Measurements from ENCODE around the gene PPP1R9A.

PPP1R9A gene

GRCh38 chr7:95240921-95241320, 333.5 kb downstream of the PPP1R9A start:
- Histone ChIP-seq H3K9me3 (ENCODE audit: insufficient read depth, low read length, severe bottlenecking) (no peaks in the 10 kb centered on the region), H3K4me3 (ENCODE audit: low read depth in 1 of 2, low read length in 2 of 2) (no peak overlapping the region), H2AFZ (ENCODE audit: low read depth, low read length) (no peak overlapping the region), H3K9ac (ENCODE audit: low read depth, low read length) (no peak overlapping the region), H3K36me3 (ENCODE audit: insufficient read depth, low read length) (no peaks in the 10 kb centered on the region), H3K27me3 (ENCODE audit: insufficient read depth, low read length, poor library complexity) (no peaks in the 10 kb centered on the region), H3K27ac (ENCODE audit: low read length) (no peak overlapping the region), H3K4me1 (ENCODE audit: insufficient read depth, low read length) (no peaks in the 10 kb centered on the region), H4K20me1 (ENCODE audit: insufficient read depth, low read length) (no peaks in the 10 kb centered on the region), H3K4me2 (ENCODE audit: insufficient read depth, low read length) (no peak overlapping the region), H3K79me2 (ENCODE audit: insufficient read depth, low read length) (no peaks in the 10 kb centered on the region)
- ATAC-seq (ENCODE audit: insufficient read depth, low read depth) (no peak), DNase-seq (no peak)
- TF ChIP-seq CTCF (IDR thresholded peaks at IDR 0.05; ENCODE audit: borderline replicate concordance, extremely low read depth, low read length, poor library complexity, severe bottlenecking) (no peak), EZH2 (IDR thresholded peaks at IDR 0.05; ENCODE audit: borderline replicate concordance, low read depth, low read length, severe bottlenecking) (no peak)

- Histone ChIP-seq H3K79me2 (ENCODE audit: insufficient read depth, low read length) (no peaks in the 10 kb centered on the region), H2AFZ (ENCODE audit: low read depth, low read length) (no peak overlapping the region), H3K4me1 (ENCODE audit: insufficient read depth, low read length) (no peaks in the 10 kb centered on the region), H3K4me3 (ENCODE audit: low read depth in 1 of 2, low read length in 2 of 2) (no peak overlapping the region), H3K36me3 (ENCODE audit: insufficient read depth, low read length) (no peaks in the 10 kb centered on the region), H3K4me2 (ENCODE audit: insufficient read depth, low read length) (no peak overlapping the region), H3K27ac (ENCODE audit: low read length) (no peak overlapping the region), H3K27me3 (ENCODE audit: insufficient read depth, low read length, poor library complexity) (no peaks in the 10 kb centered on the region), H3K9me3 (ENCODE audit: insufficient read depth, low read length, severe bottlenecking) (no peaks in the 10 kb centered on the region), H3K9ac (ENCODE audit: low read depth, low read length) (no peak overlapping the region), H4K20me1 (ENCODE audit: insufficient read depth, low read length) (no peaks in the 10 kb centered on the region)
- TF ChIP-seq CTCF (IDR thresholded peaks at IDR 0.05; ENCODE audit: borderline replicate concordance, extremely low read depth, low read length, poor library complexity, severe bottlenecking) (no peak), EZH2 (IDR thresholded peaks at IDR 0.05; ENCODE audit: borderline replicate concordance, low read depth, low read length, severe bottlenecking) (no peak)
- no peak for DNase-seq
- no peak for ATAC-seq (ENCODE audit: insufficient read depth, low read depth)
These were observed 334.9 kb downstream of the PPP1R9A start for GRCh38 chr7:95242266-95242665.

GRCh38 chr7:95244616-95245015, 337.2 kb downstream of the PPP1R9A start:
- TF ChIP-seq CTCF (IDR thresholded peaks at IDR 0.05; ENCODE audit: borderline replicate concordance, extremely low read depth, low read length, poor library complexity, severe bottlenecking) = no peak
- TF ChIP-seq EZH2 (IDR thresholded peaks at IDR 0.05; ENCODE audit: borderline replicate concordance, low read depth, low read length, severe bottlenecking) = no peak
- Histone ChIP-seq H4K20me1 (ENCODE audit: insufficient read depth, low read length) (no peaks in the 10 kb centered on the region), H3K9me3 (ENCODE audit: insufficient read depth, low read length, severe bottlenecking) (no peaks in the 10 kb centered on the region), H3K4me2 (ENCODE audit: insufficient read depth, low read length) (no peak overlapping the region), H3K27ac (ENCODE audit: low read length) (no peak overlapping the region), H3K4me3 (ENCODE audit: low read depth in 1 of 2, low read length in 2 of 2) (no peak overlapping the region), H3K27me3 (ENCODE audit: insufficient read depth, low read length, poor library complexity) (no peaks in the 10 kb centered on the region), H3K9ac (ENCODE audit: low read depth, low read length) (no peak overlapping the region), H2AFZ (ENCODE audit: low read depth, low read length) (no peak overlapping the region), H3K79me2 (ENCODE audit: insufficient read depth, low read length) (no peaks in the 10 kb centered on the region), H3K4me1 (ENCODE audit: insufficient read depth, low read length) (no peaks in the 10 kb centered on the region), H3K36me3 (ENCODE audit: insufficient read depth, low read length) (no peaks in the 10 kb centered on the region)
- DNase-seq = no peak
- ATAC-seq (ENCODE audit: insufficient read depth, low read depth) = no peak
